Common myeloid progenitor, CD34-positive (primary cell): ENCODE results near the gene TAGAP.

Experiments used
- CTCF ChIA-PET: fragments of 350-600 bp; sonication (Branson Sonifier 250); formaldehyde crosslinking; loops from one replicate; lab custom pipeline; 2021; ENCODE audit warnings: antibody characterized with exemption; lab: Charles Lee
- POLR2A ChIA-PET: fragments of 350-600 bp; sonication (Branson Sonifier 250); formaldehyde crosslinking; loops from one replicate; lab custom pipeline; 2021; ENCODE audit warnings: antibody characterized with exemption; lab: Charles Lee
- DNase-seq, 3 donors: peaks; one replicate each; pipeline versions ENCODE4 v3.0.0 to v3.0.0-alpha.2; 2013
- H3K27ac ChIP-seq, 2 experiments: 1 replicate in 1 of 2; 2 replicates in 1 of 2; pipeline ENCODE4 v1.7.0; 2013; ENCODE audit warnings: inconsistent platforms in 2 of 2, low read length in 2 of 2, mild to moderate bottlenecking in 2 of 2, low read depth in 1 of 2, moderate library complexity in 1 of 2; ENCODE audit not compliant: severe bottlenecking in 2 of 2, insufficient read depth in 1 of 2, poor library complexity in 1 of 2
- H3K27me3 ChIP-seq, 5 experiments: replicated peaks in 2 of 5; 1 replicate in 3 of 5; 2 replicates in 2 of 5; pipeline versions ENCODE4 v1.6.1 to v1.7.0; 2013; ENCODE audit warnings: low read length in 4 of 5, mild to moderate bottlenecking in 2 of 5, moderate library complexity in 2 of 5, inconsistent platforms in 1 of 5; ENCODE audit not compliant: insufficient read depth in 5 of 5, control insufficient read depth in 4 of 5
- H3K36me3 ChIP-seq, 4 experiments: 1 replicate in 2 of 4; 2 replicates in 2 of 4; pipeline versions ENCODE4 v1.6.1 to v1.7.0; 2013; ENCODE audit warnings: low read length in 3 of 4, control low read depth in 1 of 4, mild to moderate bottlenecking in 1 of 4; ENCODE audit not compliant: control insufficient read depth in 4 of 4, insufficient read depth in 4 of 4
- H3K4me1 ChIP-seq, 4 experiments: 1 replicate in 3 of 4; 2 replicates in 1 of 4; pipeline versions ENCODE4 v1.6.1 to v1.7.1; 2013; ENCODE audit warnings: low read length in 3 of 4, mild to moderate bottlenecking in 3 of 4, control low read depth in 1 of 4, inconsistent platforms in 1 of 4, moderate library complexity in 1 of 4; ENCODE audit not compliant: control insufficient read depth in 4 of 4, insufficient read depth in 4 of 4; ENCODE audit errors: control extremely low read depth in 1 of 4
- H3K4me3 ChIP-seq, 7 experiments: 1 replicate in 4 of 7; 2 replicates in 3 of 7; pipeline versions ENCODE4 v1.5.1 to v1.7.0; 2013; ENCODE audit warnings: mild to moderate bottlenecking in 7 of 7, low read length in 6 of 7, moderate library complexity in 6 of 7, inconsistent platforms in 2 of 7, low read depth in 2 of 7, control low read depth in 1 of 7; ENCODE audit not compliant: insufficient read depth in 4 of 7, control insufficient read depth in 1 of 7; ENCODE audit errors: extremely low read depth in 1 of 7
- H3K9me3 ChIP-seq, 5 experiments: 1 replicate in 4 of 5; 2 replicates in 1 of 5; pipeline versions ENCODE4 v1.6.1 to v1.7.1; 2013; ENCODE audit warnings: low read length in 4 of 5, mild to moderate bottlenecking in 2 of 5, inconsistent platforms in 1 of 5, low read depth in 1 of 5, moderate library complexity in 1 of 5; ENCODE audit not compliant: control insufficient read depth in 4 of 5, insufficient read depth in 2 of 5; ENCODE audit errors: control extremely low read depth in 1 of 5
- WGBS: methylation state at CpG from one replicate; pipeline ENCODE4 v1.1.5; 2013; ENCODE audit not compliant: insufficient coverage; 5-methylcytosine and 5-hydroxymethylcytosine counted together

The TAGAP gene

DNA sequence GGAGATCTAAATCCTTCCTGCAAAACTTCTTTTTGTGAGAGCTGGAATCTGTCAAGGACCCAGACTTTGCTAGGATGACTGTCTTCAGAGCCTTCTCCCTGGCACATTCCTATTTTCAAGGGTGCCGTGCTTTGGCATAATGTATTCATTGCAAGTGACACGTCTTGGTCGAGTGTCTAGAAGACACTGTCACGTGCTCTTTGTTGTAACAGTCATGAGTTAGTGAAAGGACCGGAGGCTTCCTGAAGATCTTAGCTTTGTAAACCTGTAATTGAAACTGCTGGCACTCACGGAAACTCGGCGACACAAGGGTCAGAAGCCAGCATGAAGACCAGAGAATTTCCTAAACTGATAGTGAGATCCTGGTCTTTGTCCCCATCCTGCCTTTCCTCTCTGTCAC lies 19.7 kb upstream of the TAGAP start:
- Histone ChIP-seq H3K4me3 (no peak overlapping the region), H3K4me1 (peaks cover 23 to 52% (median 30%) of the 10 kb centered on the region in 4 experiments), H3K27me3 (no peaks in the 10 kb centered on the region), H3K9me3 (no peaks in the 10 kb centered on the region), H3K27ac (no peak overlapping the region), H3K36me3 (no peaks in the 10 kb centered on the region)
- ChIA-PET CTCF (interaction anchor here (2.7 to 4.5 kb wide), 4 partner anchors 11 to 40 kb away, joined by 9 to 30 read pairs (median 10); no protein-coding TSS in a partner anchor), POLR2A (no interaction called here)
- no peak for DNase-seq
- 85% methylated on average over 7 of the region's 8 CpGs for WGBS

DNA sequence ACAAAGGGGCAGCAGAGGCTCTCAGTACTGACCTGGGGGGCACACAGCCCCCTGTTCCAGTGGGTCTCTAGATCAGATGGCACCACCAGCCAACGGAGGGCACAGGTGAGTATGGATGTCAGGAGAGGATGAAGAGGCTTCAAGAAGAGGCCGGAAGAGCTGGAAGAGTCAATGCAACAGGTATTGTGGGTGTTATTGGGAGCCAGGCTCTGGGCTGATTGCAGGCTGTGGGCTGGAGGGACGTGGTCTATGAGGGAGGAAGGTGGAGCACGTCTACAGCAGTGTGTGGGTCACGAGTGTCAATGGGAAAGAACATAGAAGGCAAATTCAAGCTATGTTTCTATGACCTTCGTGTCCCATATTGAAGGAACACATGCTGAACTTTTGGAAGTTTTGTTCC lies 18.8 kb upstream of the TAGAP start:
- H3K27ac ChIP-seq, result peak overlapping the region in 1 of 2 experiments; percentile 50
- 91% methylated on average over 6 of the region's 6 CpGs for WGBS
- H3K4me3 ChIP-seq, result no peak overlapping the region
- H3K4me1 ChIP-seq, result peaks cover 19 to 44% (median 22%) of the 10 kb centered on the region in 4 experiments
- CTCF ChIA-PET, result interaction anchor here (0.6 to 4.5 kb wide), 10 partner anchors 10 to 54 kb away, joined by 3 to 30 read pairs (median 6); no protein-coding TSS in a partner anchor
- no peak for DNase-seq
- no peaks in the 10 kb centered on the region for H3K9me3 ChIP-seq
- H3K27me3 ChIP-seq, result no peaks in the 10 kb centered on the region
- H3K36me3 ChIP-seq, result no peaks in the 10 kb centered on the region
- POLR2A ChIA-PET, result interaction anchor here (0.6 to 1.0 kb wide), 2 partner anchors 11 to 168 kb away, joined by 3 read pairs; no protein-coding TSS in a partner anchor

DNA sequence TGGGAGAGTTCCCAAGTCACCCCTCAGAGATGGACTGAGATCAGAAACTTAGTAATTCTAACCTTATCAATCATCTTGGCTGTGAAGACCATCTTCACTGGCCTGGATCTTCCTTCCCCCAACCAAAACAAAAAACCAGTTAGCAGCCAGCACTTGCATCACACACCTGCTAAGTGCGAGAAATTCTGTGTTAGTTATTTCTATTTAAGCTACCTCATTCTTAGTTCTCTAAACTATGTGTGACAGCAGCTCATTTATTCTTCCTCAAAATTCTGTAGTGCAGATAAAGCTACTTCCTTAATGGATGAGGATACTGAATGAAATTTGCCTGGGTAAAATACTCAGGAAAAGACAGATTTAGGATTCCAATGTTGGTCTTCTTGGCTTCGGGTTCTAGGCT lies 18.2 kb upstream of the TAGAP start:
- peak in 2 of 3 donors; percentile 65 to 73 for DNase-seq
- Histone ChIP-seq H3K36me3 (no peaks in the 10 kb centered on the region), H3K27me3 (no peaks in the 10 kb centered on the region), H3K9me3 (no peaks in the 10 kb centered on the region), H3K4me1 (peaks cover 17 to 43% (median 21%) of the 10 kb centered on the region in 4 experiments), H3K27ac (peak overlapping the region in 1 of 2 experiments; percentile 50), H3K4me3 (no peak overlapping the region)
- ChIA-PET CTCF (interaction anchor here (0.6 to 4.5 kb wide), 11 partner anchors 10 to 54 kb away, joined by 3 to 30 read pairs (median 4); no protein-coding TSS in a partner anchor), POLR2A (interaction anchor here (0.6 to 1.0 kb wide), 2 partner anchors 10 to 168 kb away, joined by 3 read pairs; no protein-coding TSS in a partner anchor)
- 45% methylated on average over 1 of the region's 2 CpGs for WGBS

DNA sequence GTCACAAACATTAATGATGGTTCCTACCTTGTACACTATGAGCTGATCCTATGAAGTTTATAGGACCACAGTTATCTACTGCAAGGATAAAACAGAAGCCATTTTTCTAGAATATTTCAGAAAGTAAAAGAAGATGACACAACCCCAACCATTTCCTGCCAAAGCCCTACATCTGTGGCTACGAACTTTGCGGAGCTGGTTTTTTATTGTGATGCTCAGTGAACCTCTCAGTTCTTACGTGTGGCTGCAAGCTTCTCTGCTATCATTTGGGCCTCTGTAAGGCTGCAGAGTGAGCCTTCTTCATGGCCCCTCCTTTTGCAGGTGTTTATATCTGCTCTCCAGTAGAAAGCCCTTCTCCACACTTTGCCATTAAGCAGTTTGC lies 17.8 kb upstream of the TAGAP start:
- H3K4me1 ChIP-seq, result peaks cover 17 to 47% (median 22%) of the 10 kb centered on the region in 4 experiments
- no peaks in the 10 kb centered on the region for H3K9me3 ChIP-seq
- 8% methylated on average over 3 of the region's 3 CpGs for whole genome bisulfite sequencing
- peak overlapping the region in 1 of 7 experiments; percentile 26 for H3K4me3 ChIP-seq
- ChIA-PET POLR2A (interaction anchor here (1.0 kb wide), 1 partner anchor 10 kb away, joined by 3 read pairs; no protein-coding TSS in a partner anchor), CTCF (interaction anchor here (0.9 to 4.5 kb wide), 9 partner anchors 9 to 53 kb away, joined by 3 to 30 read pairs (median 4); no protein-coding TSS in a partner anchor)
- no peaks in the 10 kb centered on the region for H3K27me3 ChIP-seq
- H3K27ac ChIP-seq, result peak overlapping the region in 1 of 2 experiments; percentile 50
- H3K36me3 ChIP-seq, result no peaks in the 10 kb centered on the region
- DNase-seq, result peak in 2 of 3 donors; percentile 79 to 83

DNA sequence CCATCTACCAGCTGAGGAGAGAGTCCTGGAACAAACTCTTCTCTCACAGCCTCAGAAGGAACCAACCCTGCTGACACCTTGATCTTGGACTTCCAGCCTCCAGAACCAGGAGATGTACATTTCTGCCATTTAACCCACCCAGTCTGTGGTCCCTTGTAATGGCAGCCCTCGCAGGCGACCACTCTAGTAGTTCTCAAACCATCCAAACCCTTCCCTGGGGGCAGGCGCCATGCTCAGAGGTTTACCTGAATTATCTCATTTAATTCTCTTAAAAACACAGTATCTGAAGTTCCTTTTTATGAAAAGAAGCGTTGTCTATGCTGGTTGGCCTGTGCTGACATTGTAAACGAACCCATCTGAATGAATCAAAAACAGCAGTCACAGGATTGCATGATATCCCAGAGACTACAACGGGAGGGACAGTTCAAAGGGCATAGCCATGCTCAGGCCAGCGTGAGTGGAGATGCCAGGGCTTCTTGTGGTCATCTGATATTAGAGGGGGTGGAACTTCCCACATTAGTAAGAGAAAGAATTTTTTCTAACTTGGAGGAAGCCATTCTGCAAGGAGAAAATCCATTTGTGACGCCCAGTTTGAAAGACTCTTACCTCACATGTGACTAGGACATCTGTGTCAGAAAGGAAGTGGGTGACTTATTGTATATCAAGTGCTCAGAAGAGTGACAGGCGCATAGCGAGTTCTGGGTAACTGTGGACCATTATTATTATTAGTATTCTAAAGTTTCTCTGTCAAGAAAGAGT lies 17.2 kb upstream of the TAGAP start:
- H3K9me3 ChIP-seq, result no peaks in the 10 kb centered on the region
- H3K27me3 ChIP-seq, result no peaks in the 10 kb centered on the region
- DNase-seq, result peak in 2 of 3 donors; percentile 86 to 91
- H3K27ac ChIP-seq, result peak overlapping the region in 1 of 2 experiments; percentile 45
- no peaks in the 10 kb centered on the region for H3K36me3 ChIP-seq
- 71% methylated on average over 8 of the region's 10 CpGs for WGBS
- H3K4me3 ChIP-seq, result peak overlapping the region in 3 of 7 experiments; percentile 5 to 37 (median 26)
- H3K4me1 ChIP-seq, result peaks cover 18 to 53% (median 28%) of the 10 kb centered on the region in 4 experiments
- CTCF ChIA-PET, result interaction anchor here (1.1 to 4.5 kb wide), 6 partner anchors 9 to 42 kb away, joined by 3 to 30 read pairs (median 10); no protein-coding TSS in a partner anchor
- POLR2A ChIA-PET, result no interaction called here

DNA sequence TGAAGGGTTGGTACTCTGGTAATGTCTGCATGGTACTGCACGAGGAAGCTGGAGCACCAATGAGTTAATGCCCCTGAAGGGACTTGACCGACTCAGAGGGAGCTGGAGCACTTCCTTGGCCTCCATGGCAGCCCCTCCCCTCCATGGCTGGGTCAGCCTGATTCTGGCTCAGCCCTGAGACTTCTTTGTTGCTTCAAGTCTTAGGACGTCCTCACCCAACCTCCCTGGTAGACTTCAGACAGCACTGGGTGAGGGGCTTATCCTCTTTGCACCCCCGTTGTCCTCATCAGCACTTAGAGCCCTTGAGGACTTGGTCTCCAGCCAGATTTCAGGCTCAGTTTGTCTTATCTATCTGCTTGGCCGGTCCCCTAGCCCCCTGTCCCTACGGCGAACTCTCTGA lies 16.4 kb upstream of the TAGAP start:
- no peaks in the 10 kb centered on the region for H3K36me3 ChIP-seq
- no peak overlapping the region for H3K27ac ChIP-seq
- POLR2A ChIA-PET, result no interaction called here
- CTCF ChIA-PET, result interaction anchor here (1.0 to 1.3 kb wide), 2 partner anchors 9 to 53 kb away, joined by 3 read pairs; no protein-coding TSS in a partner anchor
- no peak overlapping the region for H3K4me3 ChIP-seq
- H3K4me1 ChIP-seq, result peaks cover 25 to 62% (median 36%) of the 10 kb centered on the region in 4 experiments
- 96% methylated on average over 6 of the region's 7 CpGs for WGBS
- no peaks in the 10 kb centered on the region for H3K9me3 ChIP-seq
- H3K27me3 ChIP-seq, result no peaks in the 10 kb centered on the region
- no peak for DNase-seq
